Measurements from ENCODE around the gene TTC33.
A peak's percentile ranks its signal among the peaks of the same experiment; 100 is the strongest.

TTC33 gene

GRCh38 chr5:40480392-40480791 lies 275.4 kb downstream of the TTC33 start:
- DNase-seq (ENCODE audit: low read depth), result peak; percentile 29

GRCh38 chr5:40479939-40480338 lies 275.8 kb downstream of the TTC33 start:
- DNase-seq (ENCODE audit: low read depth), result no peak

GRCh38 chr5:40478766-40479165 lies 277.0 kb downstream of the TTC33 start:
- DNase-seq (ENCODE audit: low read depth), result no peak

DNA sequence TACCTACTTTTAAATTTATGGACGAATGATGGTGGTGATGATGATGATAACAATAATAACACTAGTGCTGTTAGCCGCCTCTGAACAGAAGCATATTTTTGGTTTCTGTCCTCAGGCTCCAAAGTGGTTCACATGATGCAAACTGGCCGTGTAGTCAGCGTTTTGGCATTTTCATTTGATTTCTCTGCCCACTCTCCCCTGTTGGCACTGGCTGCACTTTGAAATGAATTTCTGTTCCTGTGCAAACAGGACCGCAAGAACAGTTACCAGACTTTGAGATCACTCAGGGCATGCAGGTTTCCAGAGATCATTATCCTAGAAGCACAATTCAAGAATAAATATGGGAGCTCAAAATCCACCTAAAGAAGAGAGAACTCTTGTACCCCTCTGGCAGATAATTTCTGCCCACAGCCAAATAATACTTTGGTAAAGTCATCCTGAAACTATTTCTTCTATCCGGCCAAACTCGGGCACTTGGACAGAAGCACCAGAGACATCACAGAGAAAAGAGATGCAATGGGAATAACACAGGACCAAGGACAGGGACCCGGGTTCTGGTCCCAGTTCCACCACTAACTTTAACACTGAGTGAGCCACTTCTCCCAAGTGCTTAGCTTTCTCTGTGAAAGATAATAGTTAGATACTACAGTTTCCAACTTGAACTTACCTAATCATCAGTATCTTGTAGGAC lies 277.8 kb downstream of the TTC33 start:
- DNase-seq (ENCODE audit: low read depth), result no peak

GRCh38 chr5:40475561-40475960 lies 280.2 kb downstream of the TTC33 start:
- DNase-seq (ENCODE audit: low read depth), result no peak

GRCh38 chr5:40474250-40474649 lies 281.5 kb downstream of the TTC33 start:
- DNase-seq (ENCODE audit: low read depth), result no peak

DNA sequence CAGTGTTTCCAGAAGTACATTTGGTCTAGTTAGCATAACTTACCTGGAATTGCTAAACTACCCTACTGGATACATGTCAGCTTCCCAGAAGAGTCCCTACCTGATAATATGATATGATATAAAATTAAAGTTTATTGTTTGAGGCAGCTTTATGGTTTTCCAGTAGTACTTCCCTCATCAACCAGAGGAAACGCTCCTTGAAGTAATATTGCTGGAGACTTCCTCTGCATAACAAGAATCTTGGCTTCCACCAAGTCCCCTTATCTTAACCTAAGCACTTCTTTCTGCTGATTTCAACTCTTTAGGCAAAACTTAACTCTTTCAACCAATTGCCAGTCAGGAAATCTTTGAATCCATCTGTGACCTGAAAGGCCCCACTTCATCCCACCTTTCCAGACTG lies 290.3 kb downstream of the TTC33 start:
- no peak for DNase-seq (ENCODE audit: low read depth)

DNA sequence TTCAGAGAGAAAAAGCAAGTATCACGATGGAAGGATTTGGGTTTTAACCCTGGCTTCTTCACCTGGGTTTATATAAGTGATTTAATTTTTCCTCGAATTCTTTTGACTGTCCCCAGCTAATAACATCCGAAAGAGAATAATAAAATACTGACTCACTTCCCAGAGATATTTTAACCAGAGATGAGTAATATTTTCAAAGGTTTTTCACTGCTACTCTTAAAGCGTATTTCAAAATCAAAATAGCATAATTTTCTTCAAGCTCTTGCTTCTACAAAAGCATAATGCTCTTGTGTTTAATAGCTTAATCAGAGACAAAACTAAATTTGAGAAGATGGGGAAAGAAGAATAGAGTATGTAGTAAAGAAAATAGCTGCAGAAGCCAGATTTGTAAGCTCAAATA lies 291.2 kb downstream of the TTC33 start:
- DNase-seq (ENCODE audit: low read depth), result no peak

Data from stimulated activated CD4-positive, alpha-beta T cell treated with anti-CD3 and anti-CD28 coated beads, Interleukin-2, amount 100 ng/mL, for 4 hours (primary cell).